HG03469 (cell line): ENCODE data around the gene SLC30A9.

Source experiments
- ATAC-seq: cut with Tn5 transposase; IDR thresholded peaks from one replicate; pipeline ENCODE4 v1.9.1; 2021; ENCODE audit warnings: mild to moderate bottlenecking, moderate library complexity, moderate number of reproducible peaks; ENCODE audit not compliant: unreplicated experiment

SLC30A9 gene

GRCh38 chr4:42132099-42132498 is 141.8 kb downstream of the SLC30A9 start:
- no peak for ATAC-seq

- ATAC-seq = no peak
These were observed 142.7 kb downstream of the SLC30A9 start for GRCh38 chr4:42133006-42133405.

DNA sequence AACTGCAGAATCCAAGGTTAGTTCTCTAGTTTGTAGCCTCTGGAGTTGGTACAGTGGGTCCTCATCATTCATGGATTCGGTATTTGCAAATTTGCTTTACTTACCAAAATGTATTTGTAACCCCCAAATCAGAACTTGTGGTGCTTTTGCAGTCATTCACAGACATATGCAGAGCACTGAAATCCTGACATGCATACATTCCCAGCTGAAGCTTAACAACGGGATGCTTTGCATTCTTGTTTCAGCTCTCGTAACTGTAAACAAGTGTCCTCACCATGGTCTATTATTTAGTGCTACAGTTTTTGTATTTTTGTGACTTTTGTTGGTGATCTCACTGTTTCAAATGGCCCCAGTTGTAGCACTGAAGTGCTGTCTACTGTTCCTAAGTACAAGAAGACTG is 146.0 kb downstream of the SLC30A9 start:
- ATAC-seq = no peak
